HL-60 (cell line): ENCODE measurements around the gene MYL9.

Source experiments
- DNase-seq, 2 experiments: peaks; one replicate each; pipeline ENCODE4 v3.0.0-alpha.2; 2010 to 2020; ENCODE audit warnings: low read depth in 1 of 2, low spot score in 1 of 2
- H3K27ac ChIP-seq: fragments of 250-450 bp; sonication (Bioruptor Pico); replicated peaks from 2 replicates; pipeline ENCODE4 v1.5.1; 2020; ENCODE audit warnings: mild to moderate bottlenecking, moderate library complexity
- H3K27me3 ChIP-seq: fragments of 250-450 bp; sonication (Bioruptor Pico); 2 replicates; pipeline ENCODE4 v1.5.1; 2021; ENCODE audit warnings: mild to moderate bottlenecking, moderate library complexity; ENCODE audit not compliant: insufficient read depth, poor library complexity, severe bottlenecking
- H3K4me3 ChIP-seq: replicated peaks from 2 replicates; pipeline ENCODE4 v1.5.1; 2011; ENCODE audit warnings: mild to moderate bottlenecking, control low read depth, low read length; ENCODE audit not compliant: insufficient read depth
- GABPA ChIP-seq: IDR thresholded peaks from 2 replicates; pipeline ENCODE4 v1.6.1; 2012; ENCODE audit warnings: low read depth
- POLR2AphosphoS5 ChIP-seq: IDR thresholded peaks from 2 replicates; pipeline ENCODE4 v1.6.1; 2012; ENCODE audit warnings: low read depth
- SPI1 ChIP-seq: IDR thresholded peaks from 2 replicates; pipeline ENCODE4 v1.6.1; 2012; ENCODE audit warnings: low read depth, mild to moderate bottlenecking, borderline replicate concordance
- TF ChIP-seq, protein P1 (sequence below): IDR thresholded peaks from 2 replicates; pipeline ENCODE4 v1.6.1; 2012; ENCODE audit warnings: low read depth; ENCODE audit not compliant: insufficient replicate concordance
- TF ChIP-seq, protein P2 (sequence below): IDR thresholded peaks from one replicate; pipeline ENCODE4 v1.5.1; 2011; ENCODE audit warnings: low read length, control low read depth, inconsistent platforms; ENCODE audit not compliant: insufficient read depth

MYL9 gene

DNA sequence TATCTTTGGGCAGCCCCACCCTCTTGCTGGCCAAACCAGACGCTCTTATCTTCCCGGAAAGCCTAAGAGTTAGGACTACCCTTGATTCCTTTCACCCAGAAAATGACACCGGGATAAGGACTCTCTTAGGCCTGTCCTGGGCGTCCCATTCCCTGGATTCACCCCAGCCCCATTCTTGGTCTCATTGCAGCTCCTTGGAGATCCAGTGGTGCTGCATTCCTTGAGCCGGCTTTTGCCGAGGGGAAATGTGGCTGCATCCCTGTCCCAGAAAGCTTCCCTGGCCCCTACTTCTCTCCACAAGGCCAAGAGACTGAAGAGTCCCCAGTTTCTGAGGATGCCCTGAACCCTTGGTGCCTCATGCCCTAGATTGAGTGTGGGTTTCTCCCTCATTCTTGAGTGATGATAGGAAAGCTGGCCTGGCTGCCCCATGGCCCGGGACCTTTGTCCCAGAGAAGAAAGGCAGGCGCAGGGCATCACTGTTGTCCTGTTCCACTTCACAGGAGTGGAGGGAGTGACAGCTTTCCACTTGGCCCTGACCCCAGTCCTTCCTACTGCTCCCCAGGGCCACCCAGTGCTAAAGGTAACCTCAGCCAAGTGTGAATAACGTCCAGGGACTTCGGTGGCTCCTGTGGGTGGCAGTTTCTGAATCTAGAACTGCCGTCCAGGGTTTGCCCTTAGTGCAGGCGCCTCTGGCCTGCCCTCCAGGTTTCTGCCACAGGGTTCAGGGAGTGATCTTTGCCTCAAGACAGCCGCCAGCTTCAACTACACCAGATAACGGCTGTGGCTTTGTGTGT is 42.7 kb upstream of the MYL9 start:
- Histone ChIP-seq H3K27me3 (no peaks in the 10 kb centered on the region), H3K4me3 (no peak overlapping the region), H3K27ac (no peak overlapping the region)
- TF ChIP-seq POLR2AphosphoS5 (no peak), GABPA (no peak), SPI1 (no peak)
- TF ChIP-seq, protein P1, sequence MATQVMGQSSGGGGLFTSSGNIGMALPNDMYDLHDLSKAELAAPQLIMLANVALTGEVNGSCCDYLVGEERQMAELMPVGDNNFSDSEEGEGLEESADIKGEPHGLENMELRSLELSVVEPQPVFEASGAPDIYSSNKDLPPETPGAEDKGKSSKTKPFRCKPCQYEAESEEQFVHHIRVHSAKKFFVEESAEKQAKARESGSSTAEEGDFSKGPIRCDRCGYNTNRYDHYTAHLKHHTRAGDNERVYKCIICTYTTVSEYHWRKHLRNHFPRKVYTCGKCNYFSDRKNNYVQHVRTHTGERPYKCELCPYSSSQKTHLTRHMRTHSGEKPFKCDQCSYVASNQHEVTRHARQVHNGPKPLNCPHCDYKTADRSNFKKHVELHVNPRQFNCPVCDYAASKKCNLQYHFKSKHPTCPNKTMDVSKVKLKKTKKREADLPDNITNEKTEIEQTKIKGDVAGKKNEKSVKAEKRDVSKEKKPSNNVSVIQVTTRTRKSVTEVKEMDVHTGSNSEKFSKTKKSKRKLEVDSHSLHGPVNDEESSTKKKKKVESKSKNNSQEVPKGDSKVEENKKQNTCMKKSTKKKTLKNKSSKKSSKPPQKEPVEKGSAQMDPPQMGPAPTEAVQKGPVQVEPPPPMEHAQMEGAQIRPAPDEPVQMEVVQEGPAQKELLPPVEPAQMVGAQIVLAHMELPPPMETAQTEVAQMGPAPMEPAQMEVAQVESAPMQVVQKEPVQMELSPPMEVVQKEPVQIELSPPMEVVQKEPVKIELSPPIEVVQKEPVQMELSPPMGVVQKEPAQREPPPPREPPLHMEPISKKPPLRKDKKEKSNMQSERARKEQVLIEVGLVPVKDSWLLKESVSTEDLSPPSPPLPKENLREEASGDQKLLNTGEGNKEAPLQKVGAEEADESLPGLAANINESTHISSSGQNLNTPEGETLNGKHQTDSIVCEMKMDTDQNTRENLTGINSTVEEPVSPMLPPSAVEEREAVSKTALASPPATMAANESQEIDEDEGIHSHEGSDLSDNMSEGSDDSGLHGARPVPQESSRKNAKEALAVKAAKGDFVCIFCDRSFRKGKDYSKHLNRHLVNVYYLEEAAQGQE, result no peak
- TF ChIP-seq, protein P2, sequence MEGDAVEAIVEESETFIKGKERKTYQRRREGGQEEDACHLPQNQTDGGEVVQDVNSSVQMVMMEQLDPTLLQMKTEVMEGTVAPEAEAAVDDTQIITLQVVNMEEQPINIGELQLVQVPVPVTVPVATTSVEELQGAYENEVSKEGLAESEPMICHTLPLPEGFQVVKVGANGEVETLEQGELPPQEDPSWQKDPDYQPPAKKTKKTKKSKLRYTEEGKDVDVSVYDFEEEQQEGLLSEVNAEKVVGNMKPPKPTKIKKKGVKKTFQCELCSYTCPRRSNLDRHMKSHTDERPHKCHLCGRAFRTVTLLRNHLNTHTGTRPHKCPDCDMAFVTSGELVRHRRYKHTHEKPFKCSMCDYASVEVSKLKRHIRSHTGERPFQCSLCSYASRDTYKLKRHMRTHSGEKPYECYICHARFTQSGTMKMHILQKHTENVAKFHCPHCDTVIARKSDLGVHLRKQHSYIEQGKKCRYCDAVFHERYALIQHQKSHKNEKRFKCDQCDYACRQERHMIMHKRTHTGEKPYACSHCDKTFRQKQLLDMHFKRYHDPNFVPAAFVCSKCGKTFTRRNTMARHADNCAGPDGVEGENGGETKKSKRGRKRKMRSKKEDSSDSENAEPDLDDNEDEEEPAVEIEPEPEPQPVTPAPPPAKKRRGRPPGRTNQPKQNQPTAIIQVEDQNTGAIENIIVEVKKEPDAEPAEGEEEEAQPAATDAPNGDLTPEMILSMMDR, result no peak
- no peak for DNase-seq

DNA sequence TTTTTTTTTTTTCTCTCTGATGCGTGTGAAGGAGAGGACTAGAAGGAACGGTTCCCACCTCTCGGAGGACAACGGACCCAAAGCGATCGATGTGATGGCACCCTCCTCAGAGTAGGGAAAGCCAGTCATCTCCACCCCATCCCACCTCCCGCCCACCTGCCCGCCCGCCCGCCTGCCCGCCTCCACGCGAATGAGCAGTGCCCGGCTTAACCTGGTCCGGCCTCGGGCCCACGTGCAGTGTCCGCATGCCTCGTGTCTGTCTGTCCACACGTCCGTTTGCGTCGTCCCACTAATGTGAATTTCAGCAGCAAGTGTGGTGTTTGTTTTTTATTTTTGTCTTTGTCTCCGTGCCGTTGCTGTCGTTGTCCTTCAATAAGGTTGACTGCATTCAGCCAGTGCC is 42.1 kb upstream of the MYL9 start:
- H3K27me3 ChIP-seq, result no peaks in the 10 kb centered on the region
- no peak overlapping the region for H3K4me3 ChIP-seq
- no peak overlapping the region for H3K27ac ChIP-seq
- no peak for DNase-seq
- no peak for TF ChIP-seq GABPA
- TF ChIP-seq SPI1, result no peak
- TF ChIP-seq, protein P2, result no peak
- no peak for TF ChIP-seq POLR2AphosphoS5
- TF ChIP-seq, protein P1, result no peak

DNA sequence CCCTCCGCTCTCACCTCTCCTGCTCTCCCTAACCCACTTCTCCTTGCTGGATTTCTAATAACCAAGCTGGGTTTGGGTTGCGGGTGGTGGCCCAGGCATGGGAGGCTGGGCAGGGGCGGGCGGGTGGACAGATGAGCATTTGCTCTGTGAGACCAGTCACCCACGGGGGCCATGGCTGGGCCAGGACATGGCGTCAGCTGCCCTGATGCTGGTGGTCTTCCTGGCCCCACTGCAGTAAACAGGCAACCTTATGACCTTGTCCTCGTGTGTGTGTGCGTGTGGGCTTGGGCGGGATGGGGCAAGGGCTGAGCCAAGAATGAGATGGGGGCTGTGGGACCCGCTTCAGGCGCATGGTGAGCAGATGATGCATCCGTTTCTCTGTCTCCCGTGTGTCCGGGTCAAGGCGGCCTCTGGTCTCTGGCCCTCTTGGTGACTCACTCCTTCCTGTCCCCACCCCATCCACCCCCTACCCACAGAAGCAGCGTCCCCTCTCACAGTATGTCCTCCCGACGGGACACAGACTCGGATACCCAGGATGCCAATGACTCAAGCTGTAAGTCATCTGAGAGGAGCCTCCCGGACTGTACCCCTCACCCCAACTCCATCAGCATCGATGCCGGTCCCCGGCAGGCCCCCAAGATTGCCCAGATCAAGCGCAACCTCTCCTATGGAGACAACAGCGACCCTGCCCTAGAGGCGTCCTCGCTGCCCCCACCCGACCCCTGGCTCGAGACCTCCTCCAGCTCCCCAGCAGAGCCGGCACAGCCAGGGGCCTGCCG is 41.4 kb upstream of the MYL9 start:
- no peak for TF ChIP-seq POLR2AphosphoS5
- TF ChIP-seq, protein P1, result no peak
- no peak for TF ChIP-seq SPI1
- TF ChIP-seq GABPA, result no peak
- TF ChIP-seq, protein P2, result no peak
- Histone ChIP-seq H3K4me3 (no peak overlapping the region), H3K27me3 (no peaks in the 10 kb centered on the region), H3K27ac (no peak overlapping the region)
- DNase-seq, result no peak
